Measurements from ENCODE around the gene DENND11.

The DENND11 gene

DNA sequence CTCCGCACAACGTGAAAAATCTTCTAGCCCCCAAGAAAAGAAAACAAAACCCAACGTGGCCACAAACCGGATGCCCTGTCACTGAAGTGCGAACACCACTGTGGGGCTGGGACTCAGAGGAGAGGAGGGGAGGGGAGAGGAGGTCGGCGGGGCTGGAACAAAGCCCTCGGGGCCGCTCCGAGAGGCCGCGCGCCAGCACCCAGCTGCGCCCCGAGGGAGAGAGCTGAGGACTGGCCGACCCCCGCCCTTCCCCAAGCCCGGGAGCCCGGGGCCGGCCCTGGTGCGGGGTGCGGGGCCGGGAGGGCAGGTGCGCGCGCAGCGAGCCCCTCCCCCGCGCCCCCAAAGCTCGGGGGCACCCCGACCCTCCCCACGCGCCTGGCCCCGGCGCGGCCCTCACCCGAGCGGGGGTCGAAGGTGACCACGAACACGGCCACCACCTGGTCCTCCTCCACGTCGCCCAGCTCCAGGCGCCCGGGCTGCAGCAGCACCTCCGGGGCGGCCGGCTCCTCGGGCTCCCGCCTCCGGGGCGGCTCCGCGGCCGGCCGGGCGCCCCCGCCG lies 398 bp downstream of the DENND11 start:
- TF ChIP-seq CTCF (IDR thresholded peaks at IDR 0.05; ENCODE audit: insufficient read depth, low read depth, low read length, missing control alignments) = no peak
- peak overlapping the region; percentile 56 for H3K4me3 ChIP-seq (ENCODE audit: low read length)
- peak; percentile 23 for DNase-seq (ENCODE audit: low read depth)

DNA sequence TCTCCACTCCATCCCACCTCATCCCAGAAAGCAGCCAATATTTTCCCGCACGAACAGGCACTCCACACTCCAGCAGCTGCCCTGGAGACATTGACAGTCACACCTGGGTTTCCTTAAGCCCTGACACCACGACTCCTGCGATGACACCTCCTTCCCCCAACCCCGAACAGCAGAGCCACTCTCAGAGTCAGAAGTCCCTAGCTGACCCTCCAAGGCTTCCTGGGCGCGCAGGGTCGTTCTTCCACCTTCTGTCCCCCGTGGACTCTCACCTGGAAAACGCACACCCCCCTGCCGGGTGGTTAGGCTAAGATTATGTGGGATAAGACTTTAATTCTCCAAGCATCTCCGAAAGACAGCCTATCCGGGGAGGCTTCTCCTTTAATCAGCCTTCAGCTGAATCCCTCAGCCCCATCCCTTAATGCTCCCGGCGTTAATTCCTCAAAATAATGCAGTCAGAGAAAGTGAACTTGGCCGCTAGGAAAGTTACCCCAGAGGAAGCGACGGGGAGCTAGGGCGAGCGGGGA lies 1.1 kb downstream of the DENND11 start:
- TF ChIP-seq CTCF (IDR thresholded peaks at IDR 0.05; ENCODE audit: insufficient read depth, low read depth, low read length, missing control alignments) = no peak
- peak overlapping the region; percentile 56 for H3K4me3 ChIP-seq (ENCODE audit: low read length)
- DNase-seq (ENCODE audit: low read depth) = no peak

- TF ChIP-seq CTCF (IDR thresholded peaks at IDR 0.05; ENCODE audit: insufficient read depth, low read depth, low read length, missing control alignments) = no peak
- DNase-seq (ENCODE audit: low read depth) = no peak
- H3K4me3 ChIP-seq (ENCODE audit: low read length) = no peak overlapping the region
Measured at GRCh38 chr7:141700296-141700847, 1.6 kb downstream of the DENND11 start.

DNA sequence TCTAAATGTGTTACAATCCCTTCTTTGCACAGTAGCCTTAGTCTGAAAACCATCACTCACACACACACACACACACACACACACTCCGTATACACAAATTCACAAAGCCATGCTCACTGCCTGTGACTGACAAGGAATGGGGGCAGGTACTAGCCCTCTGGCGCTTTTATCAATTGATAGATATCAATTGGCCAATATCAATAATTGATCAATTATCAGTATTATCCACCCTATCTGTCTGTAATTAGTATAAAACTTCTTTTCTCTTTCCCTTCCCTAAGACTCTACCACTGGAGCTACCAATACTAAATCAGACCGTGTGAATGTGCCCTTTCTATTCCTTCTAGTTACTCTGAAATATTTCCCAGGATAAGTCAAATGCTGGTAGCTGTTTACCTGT lies 2.1 kb downstream of the DENND11 start:
- H3K4me3 ChIP-seq (ENCODE audit: low read length) = no peak overlapping the region
- DNase-seq (ENCODE audit: low read depth) = no peak
- TF ChIP-seq CTCF (IDR thresholded peaks at IDR 0.05; ENCODE audit: insufficient read depth, low read depth, low read length, missing control alignments) = no peak

DNA sequence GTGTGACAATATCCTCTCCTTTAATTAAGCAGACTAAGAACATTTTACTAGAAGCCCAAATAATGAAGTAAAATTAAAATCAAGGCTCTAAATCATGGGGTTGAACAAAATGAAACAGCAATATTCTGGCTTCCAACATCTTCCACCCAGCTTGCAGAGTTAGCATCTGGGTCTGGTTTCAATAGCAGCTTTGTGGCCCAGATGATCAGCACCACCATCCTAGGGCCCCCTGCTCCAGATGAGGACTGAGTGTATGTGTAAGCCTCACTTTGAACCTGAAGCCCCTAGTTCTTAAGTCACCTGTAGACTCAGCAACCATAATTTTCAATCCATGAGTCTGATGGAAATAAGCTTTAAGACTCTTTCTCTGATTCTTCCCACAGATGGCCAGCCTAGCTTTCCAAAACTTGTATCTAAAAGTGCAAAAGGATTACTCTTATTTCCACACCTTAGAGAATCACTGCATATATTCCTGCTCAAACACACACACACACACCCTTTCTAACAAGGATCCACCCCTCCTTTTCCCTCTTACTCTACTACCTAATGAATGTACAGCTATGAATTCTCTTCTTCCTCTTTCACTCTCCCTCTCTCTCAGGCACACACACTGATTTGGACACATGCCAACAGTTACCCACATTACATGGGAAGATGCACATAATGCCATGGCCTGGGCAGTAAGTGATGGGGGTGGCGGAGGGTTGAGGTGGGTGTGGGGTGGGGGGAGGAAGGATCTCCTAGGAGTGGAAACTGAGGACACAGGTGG lies 3.5 kb downstream of the DENND11 start:
- DNase-seq (ENCODE audit: low read depth) = no peak
- TF ChIP-seq CTCF (IDR thresholded peaks at IDR 0.05; ENCODE audit: insufficient read depth, low read depth, low read length, missing control alignments) = no peak
- no peak overlapping the region for H3K4me3 ChIP-seq (ENCODE audit: low read length)

DNA sequence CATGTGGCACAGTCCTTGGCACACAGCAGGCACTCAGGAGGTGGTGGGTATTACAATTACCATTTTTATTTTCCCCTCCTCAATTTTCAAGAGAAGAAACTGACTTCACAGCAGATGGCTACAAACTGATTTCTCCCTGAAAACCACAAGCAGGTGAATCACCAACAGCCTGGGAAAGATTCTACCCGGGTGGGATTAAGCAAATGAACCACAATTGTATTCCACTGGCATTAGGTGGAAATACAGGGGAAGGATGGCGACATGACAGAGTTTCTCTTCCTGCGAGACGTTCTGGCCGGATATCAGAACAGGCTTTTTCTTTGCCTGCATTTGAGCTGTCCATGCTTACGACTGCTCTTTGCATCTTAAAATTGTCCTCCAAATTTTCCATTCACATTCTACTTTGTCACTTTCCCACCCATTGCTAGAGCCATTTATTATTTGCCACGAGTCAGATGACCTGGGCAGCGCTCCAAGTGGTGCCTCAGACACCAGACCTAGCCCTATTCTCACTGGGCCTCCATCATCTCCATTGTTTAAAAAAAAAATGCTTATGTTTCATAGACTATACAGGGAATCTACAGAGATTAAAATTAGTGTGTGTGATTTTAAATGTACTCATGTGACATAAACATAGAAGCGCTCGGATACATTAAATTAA lies 4.6 kb downstream of the DENND11 start:
- no peak for TF ChIP-seq CTCF (IDR thresholded peaks at IDR 0.05; ENCODE audit: insufficient read depth, low read depth, low read length, missing control alignments)
- no peak overlapping the region for H3K4me3 ChIP-seq (ENCODE audit: low read length)
- DNase-seq (ENCODE audit: low read depth) = peak; percentile 78

All from epithelial cell of esophagus (primary cell).